SU-DHL-6 (cell line): ENCODE measurements around the gene ZBTB17.

Experiments
- H2AFZ ChIP-seq: fragments of 200-600 bp; sonication (generic); 2 replicates; pipeline ENCODE4 v1.6.1; 2014; ENCODE audit warnings: low read depth, mild to moderate bottlenecking, moderate library complexity, mixed read lengths, antibody characterized with exemption, low read length; ENCODE audit not compliant: severe bottlenecking
- H3F3A ChIP-seq: fragments of 200-600 bp; shearing (Covaris generic); 2 replicates; pipeline ENCODE4 v1.6.0; 2016; ENCODE audit warnings: antibody characterized with exemption, mild to moderate bottlenecking; ENCODE audit not compliant: insufficient read depth
- H3K27ac ChIP-seq: fragments of 200-600 bp; sonication (generic); 2 replicates; pipeline ENCODE4 v1.5.1; 2016; ENCODE audit warnings: low read depth, mild to moderate bottlenecking, low read length, moderate library complexity, mixed read lengths
- H3K27me3 ChIP-seq: fragments of 200-600 bp; sonication (generic), shearing (Covaris generic); 2 replicates; pipeline ENCODE4 v1.6.0; 2014; ENCODE audit warnings: mild to moderate bottlenecking, low read length
- H3K36me3 ChIP-seq: fragments of 200-600 bp; sonication (generic); 2 replicates; pipeline ENCODE4 v1.6.1; 2014; ENCODE audit warnings: mild to moderate bottlenecking, low read length, mixed read lengths
- H3K4me2 ChIP-seq: fragments of 300-600, 200-600 bp; shearing (Covaris generic), sonication (generic); 2 replicates; pipeline ENCODE4 v1.6.0; 2014; ENCODE audit warnings: low read length, low read depth, mild to moderate bottlenecking; ENCODE audit not compliant: poor library complexity, severe bottlenecking
- H3K4me3 ChIP-seq: fragments of 200-600 bp; sonication (generic); 2 replicates; pipeline ENCODE4 v1.5.1; 2014; ENCODE audit warnings: antibody characterized with exemption, low read length, mild to moderate bottlenecking, mixed read lengths; ENCODE audit not compliant: insufficient read depth, poor library complexity, severe bottlenecking
- H3K79me2 ChIP-seq: fragments of 200-600 bp; sonication (generic); 2 replicates; pipeline ENCODE4 v1.6.1; 2014; ENCODE audit warnings: mild to moderate bottlenecking, low read length, moderate library complexity; ENCODE audit not compliant: insufficient read depth
- H3K9ac ChIP-seq: fragments of 200-600 bp; sonication (generic); 2 replicates; pipeline ENCODE4 v1.7.0; 2014; ENCODE audit warnings: mild to moderate bottlenecking, low read length
- H3K9me2 ChIP-seq: fragments of 200-600 bp; sonication (generic); replicated peaks from 2 replicates; pipeline ENCODE4 v1.6.1; 2014; ENCODE audit warnings: low read length; ENCODE audit not compliant: insufficient read depth
- H3K9me3 ChIP-seq: fragments of 200-600 bp; sonication (generic); 2 replicates; pipeline ENCODE4 v1.6.1; 2014; ENCODE audit warnings: low read length, mixed read lengths; ENCODE audit not compliant: insufficient read depth
- H4K20me1 ChIP-seq: fragments of 200-600 bp; sonication (generic); 2 replicates; pipeline ENCODE4 v1.6.1; 2014; ENCODE audit warnings: low read depth, mild to moderate bottlenecking, antibody characterized with exemption, low read length, moderate library complexity, mixed read lengths
- CTCF ChIP-seq: fragments of 200-600 bp; sonication (generic); IDR thresholded peaks from one replicate; pipeline ENCODE4 v1.5.1; 2017; ENCODE audit warnings: antibody characterized with exemption, mild to moderate bottlenecking, low read length, moderate library complexity; ENCODE audit not compliant: insufficient read depth, poor library complexity, severe bottlenecking
- EZH2phosphoT487 ChIP-seq: fragments of 200-600 bp; sonication (generic), shearing (Covaris generic); conservative IDR thresholded peaks from 2 replicates; pipeline ENCODE4 v1.6.1; 2018; ENCODE audit warnings: mild to moderate bottlenecking, antibody characterized with exemption, low read length, moderate library complexity, mixed read lengths

Gene ZBTB17

GRCh38 chr1:15941044-15941840, 34.7 kb downstream of the ZBTB17 start:
- Histone ChIP-seq H3K27ac (no peak overlapping the region), H3K27me3 (no peaks in the 10 kb centered on the region), H3K9me3 (no peaks in the 10 kb centered on the region), H3F3A (peaks cover 17% of the 10 kb centered on the region; the same call in 1 of the 2 replicates), H3K4me3 (no peak overlapping the region), H3K79me2 (no peaks in the 10 kb centered on the region), H2AFZ (no peak overlapping the region), H3K9ac (no peak overlapping the region), H3K36me3 (no peaks in the 10 kb centered on the region), H4K20me1 (no peaks in the 10 kb centered on the region; the same call in 1 of the 2 replicates), H3K4me2 (no peak overlapping the region), H3K9me2 (no peaks in the 10 kb centered on the region)
- TF ChIP-seq CTCF: no peak
- TF ChIP-seq EZH2phosphoT487: no peak

GRCh38 chr1:15940110-15941043, 35.5 kb downstream of the ZBTB17 start:
- no peak overlapping the region for H3K27ac ChIP-seq
- H3K36me3 ChIP-seq: no peaks in the 10 kb centered on the region

More at GRCh38 chr1:15940110-15941043, 35.5 kb downstream of the ZBTB17 start:
- Histone ChIP-seq H3K79me2 (no peaks in the 10 kb centered on the region), H3F3A (peaks cover 17% of the 10 kb centered on the region; the same call in 1 of the 2 replicates), H4K20me1 (no peaks in the 10 kb centered on the region; the same call in 1 of the 2 replicates), H3K9me3 (no peaks in the 10 kb centered on the region), H3K4me3 (no peak overlapping the region), H3K9me2 (no peaks in the 10 kb centered on the region), H2AFZ (no peak overlapping the region), H3K9ac (no peak overlapping the region), H3K4me2 (no peak overlapping the region), H3K27me3 (no peaks in the 10 kb centered on the region)
- TF ChIP-seq EZH2phosphoT487: no peak
- TF ChIP-seq CTCF: no peak
